ENCODE results near the gene PTK6. TPM values are rescaled to one million over a fixed set of nuclear protein-coding genes. Genes with fewer than 3 reads are reported as not detected.
"Not testable (repeated sequence)": the region's sequence is repeated elsewhere in the genome, so short reads cannot be mapped to it uniquely, and the experiment has no call there.

The PTK6 gene
- total and polyA plus RNA-seq, 2 donors = 0.19 to 2.7 TPM

GRCh38 chr20:63481503-63481902 is 55.7 kb downstream of the PTK6 start:
- Histone ChIP-seq H3K36me3 (ENCODE audit: control insufficient read depth in 2 of 2, insufficient read depth in 2 of 2, low read length in 1 of 2) (no peaks in the 10 kb centered on the region), H3K4me3 (ENCODE audit: low read length in 2 of 2) (no peak overlapping the region), H3K9me3 (ENCODE audit: control insufficient read depth in 2 of 2, insufficient read depth in 1 of 2, low read length in 1 of 2) (no peaks in the 10 kb centered on the region), H3K4me1 (ENCODE audit: control insufficient read depth in 2 of 2, insufficient read depth in 2 of 2, low read length in 2 of 2) (no peaks in the 10 kb centered on the region), H3K27ac (ENCODE audit: low read depth in 1 of 2, low read length in 1 of 2) (no peak overlapping the region), H3K27me3 (ENCODE audit: control insufficient read depth in 2 of 2, insufficient read depth in 1 of 2, low read length in 1 of 2) (peaks cover 5 to 77% of the 10 kb centered on the region in 2 donors)
- WGBS = 67% methylated on average over 12 of the region's 12 CpGs
- DNase-seq (ENCODE audit: low read depth in 6 of 9, low spot score in 9 of 9) = no peak

GRCh38 chr20:63479695-63480419 is 57.3 kb downstream of the PTK6 start:
- H3K4me1 ChIP-seq (ENCODE audit: control insufficient read depth in 2 of 2, insufficient read depth in 2 of 2, low read length in 2 of 2); DNase-seq (ENCODE audit: low read depth in 6 of 9, low spot score in 9 of 9); H3K27ac ChIP-seq (ENCODE audit: low read depth in 1 of 2, low read length in 1 of 2); H3K36me3 ChIP-seq (ENCODE audit: control insufficient read depth in 2 of 2, insufficient read depth in 2 of 2, low read length in 1 of 2); H3K4me3 ChIP-seq (ENCODE audit: low read length in 2 of 2); H3K9me3 ChIP-seq (ENCODE audit: control insufficient read depth in 2 of 2, insufficient read depth in 1 of 2, low read length in 1 of 2): not testable (repeated sequence)
- H3K27me3 ChIP-seq (ENCODE audit: control insufficient read depth in 2 of 2, insufficient read depth in 1 of 2, low read length in 1 of 2) = peaks cover 15 to 79% of the 10 kb centered on the region in 2 donors
- 71% methylated on average over 32 of the region's 32 CpGs for WGBS

GRCh38 chr20:63478346-63479302 is 58.6 kb downstream of the PTK6 start:
- Histone ChIP-seq H3K27me3 (ENCODE audit: control insufficient read depth in 2 of 2, insufficient read depth in 1 of 2, low read length in 1 of 2) (peaks cover 20 to 84% of the 10 kb centered on the region in 2 donors), H3K4me1 (ENCODE audit: control insufficient read depth in 2 of 2, insufficient read depth in 2 of 2, low read length in 2 of 2) (no peaks in the 10 kb centered on the region), H3K9me3 (ENCODE audit: control insufficient read depth in 2 of 2, insufficient read depth in 1 of 2, low read length in 1 of 2) (peaks cover 0 to 1% of the 10 kb centered on the region in 2 donors), H3K4me3 (ENCODE audit: low read length in 2 of 2) (no peak overlapping the region), H3K27ac (ENCODE audit: low read depth in 1 of 2, low read length in 1 of 2) (no peak overlapping the region), H3K36me3 (ENCODE audit: control insufficient read depth in 2 of 2, insufficient read depth in 2 of 2, low read length in 1 of 2) (no peaks in the 10 kb centered on the region)
- WGBS = 91% methylated on average over 34 of the region's 34 CpGs
- DNase-seq (ENCODE audit: low read depth in 6 of 9, low spot score in 9 of 9) = no peak

Other genes with a start within 250 kb of the PTK6 start
- 0.05 TPM for gene COL20A1, start 244.2 kb downstream of the PTK6 start, total RNA-seq
- gene COL20A1, start 244.2 kb downstream of the PTK6 start, polyA plus RNA-seq = 0.30 TPM
- under 0.01 TPM for gene CHRNA4, start 176.0 kb downstream of the PTK6 start, total RNA-seq
- gene CHRNA4, start 176.0 kb downstream of the PTK6 start, polyA plus RNA-seq = 0.14 TPM
- 0.38 TPM for gene KCNQ2, start 64.7 kb downstream of the PTK6 start, total RNA-seq
- 0.48 TPM for gene KCNQ2, start 64.7 kb downstream of the PTK6 start, polyA plus RNA-seq
- gene EEF1A2, start 38.3 kb downstream of the PTK6 start, total RNA-seq = 0.19 TPM
- gene EEF1A2, start 38.3 kb downstream of the PTK6 start, polyA plus RNA-seq = 2.2 TPM
- gene PPDPF, start 16.6 kb downstream of the PTK6 start, total RNA-seq = 18.0 TPM
- 229 TPM for gene PPDPF, start 16.6 kb downstream of the PTK6 start, polyA plus RNA-seq
- 0.05 TPM for gene SRMS, start 10.4 kb upstream of the PTK6 start, total RNA-seq
- 0.05 TPM for gene SRMS, start 10.4 kb upstream of the PTK6 start, polyA plus RNA-seq
- 1.1 TPM for gene FNDC11, start 16.8 kb upstream of the PTK6 start, total RNA-seq
- gene FNDC11, start 16.8 kb upstream of the PTK6 start, polyA plus RNA-seq = 1.2 TPM
- 14.8 TPM for gene HELZ2, start 36.9 kb upstream of the PTK6 start, total RNA-seq
- 13.9 TPM for gene HELZ2, start 36.9 kb upstream of the PTK6 start, polyA plus RNA-seq
- 9.3 TPM for gene GMEB2, start 89.7 kb upstream of the PTK6 start, total RNA-seq
- gene GMEB2, start 89.7 kb upstream of the PTK6 start, polyA plus RNA-seq = 16.3 TPM
- 71.5 TPM for gene STMN3, start 116.0 kb upstream of the PTK6 start, total RNA-seq
- gene STMN3, start 116.0 kb upstream of the PTK6 start, polyA plus RNA-seq = 77.9 TPM
- 8.1 TPM for gene RTEL1, start 120.9 kb upstream of the PTK6 start, total RNA-seq
- gene RTEL1, start 120.9 kb upstream of the PTK6 start, polyA plus RNA-seq = 18.8 TPM
- 13.5 TPM for gene TNFRSF6B, start 159.3 kb upstream of the PTK6 start, total RNA-seq
- gene TNFRSF6B, start 159.3 kb upstream of the PTK6 start, polyA plus RNA-seq = 34.7 TPM
- gene ARFRP1, start 170.6 kb upstream of the PTK6 start, total RNA-seq = 39.2 TPM
- gene ARFRP1, start 170.6 kb upstream of the PTK6 start, polyA plus RNA-seq = 94.0 TPM
- 16.5 TPM for gene ZGPAT, start 170.7 kb upstream of the PTK6 start, total RNA-seq
- gene ZGPAT, start 170.7 kb upstream of the PTK6 start, polyA plus RNA-seq = 66.6 TPM
- gene LIME1, start 199.3 kb upstream of the PTK6 start, total RNA-seq = 80.5 TPM
- 181 TPM for gene LIME1, start 199.3 kb upstream of the PTK6 start, polyA plus RNA-seq
- 33.4 TPM for gene SLC2A4RG, start 202.4 kb upstream of the PTK6 start, total RNA-seq
- 66.1 TPM for gene SLC2A4RG, start 202.4 kb upstream of the PTK6 start, polyA plus RNA-seq